Stimulated activated CD8-positive, alpha-beta memory T cell treated with anti-CD3 and anti-CD28 coated beads, Interleukin-4, amount 100 ng/mL, for 24 hours (primary cell): ENCODE measurements around the gene EIPR1.
"Not testable (repeated sequence)": the region's sequence is repeated elsewhere in the genome, so short reads cannot be mapped to it uniquely, and the experiment has no call there.

ENCODE experiments used
- DNase-seq: peaks from one replicate; pipeline ENCODE4 v3.0.0-alpha.2; 2020; ENCODE audit warnings: low read depth

EIPR1 gene

DNA sequence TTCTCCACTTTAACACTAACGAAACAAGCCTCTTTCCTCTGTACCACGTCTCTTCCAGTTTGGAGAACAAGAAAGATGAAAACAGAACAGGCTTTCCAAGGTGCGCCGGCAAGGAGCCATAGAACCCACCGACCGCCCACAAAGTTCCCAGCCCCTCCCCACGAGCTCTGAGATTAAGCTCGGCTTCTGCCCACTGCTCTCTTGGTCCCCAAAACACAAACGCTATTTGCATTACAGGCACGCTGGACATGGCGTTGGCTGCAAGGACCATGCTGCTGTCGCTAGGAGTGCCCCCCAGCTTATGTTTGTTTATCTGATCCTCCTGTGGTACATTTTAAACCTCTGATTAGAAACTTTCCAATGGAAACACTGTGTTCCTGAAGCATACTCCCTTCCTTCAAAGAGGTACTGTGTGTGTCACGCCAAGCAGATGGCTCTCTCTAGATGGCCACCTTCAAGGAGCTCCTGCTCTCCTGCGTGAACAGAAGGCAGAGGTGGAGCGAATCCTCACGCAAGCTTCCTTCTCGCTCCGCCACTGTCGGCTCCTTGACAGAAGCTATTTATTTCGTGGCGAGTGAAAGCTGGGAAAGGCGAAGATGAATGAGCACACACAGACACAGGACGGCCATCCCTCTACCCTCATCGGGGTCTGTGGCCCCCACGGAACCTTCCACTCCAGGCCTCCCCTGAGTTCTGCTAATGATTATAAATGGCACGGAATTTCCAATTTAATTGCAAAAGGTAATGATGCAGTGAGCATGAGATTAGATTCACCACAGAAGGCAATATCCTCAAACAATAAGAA is 166.2 kb downstream of the EIPR1 start:
- no peak for DNase-seq

DNA sequence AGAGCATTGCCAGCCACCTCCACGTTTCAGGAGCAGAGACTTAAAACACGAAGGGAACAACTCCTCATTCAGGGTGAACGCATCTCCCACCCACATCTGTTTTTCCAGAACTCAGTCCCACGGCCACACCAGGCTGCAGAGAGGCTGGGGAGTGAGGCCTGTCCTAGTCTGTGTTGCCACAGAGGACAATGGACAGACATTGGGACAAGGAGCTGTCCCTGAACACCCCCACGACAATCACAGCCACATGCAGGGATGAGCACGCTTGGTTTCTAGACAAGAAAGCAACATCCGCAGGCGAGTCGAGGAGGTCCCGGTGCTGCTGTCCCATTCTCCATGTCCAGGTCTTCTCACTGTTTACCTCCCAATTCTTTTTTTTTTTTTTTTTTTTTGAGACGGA is 167.4 kb downstream of the EIPR1 start:
- DNase-seq: no peak

DNA sequence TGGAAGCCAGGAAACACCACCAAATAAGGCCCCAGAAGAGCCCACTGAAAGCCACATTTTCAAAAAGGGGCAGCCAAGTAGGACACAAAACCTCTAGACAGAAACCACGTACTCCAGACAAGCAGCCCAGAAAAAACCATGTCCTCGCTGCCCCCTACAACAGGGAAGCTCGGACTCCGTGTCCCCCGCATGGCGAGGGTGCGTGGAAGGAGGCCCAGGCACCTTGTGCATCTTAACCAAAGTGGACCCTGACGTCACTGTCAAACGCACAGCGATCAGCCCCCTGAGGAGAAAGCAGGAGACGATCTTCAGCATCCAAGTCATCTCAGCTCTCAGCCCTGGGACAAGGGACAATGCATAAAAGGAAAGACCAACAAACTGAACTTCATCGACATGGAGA is 168.4 kb downstream of the EIPR1 start:
- no peak for DNase-seq

DNA sequence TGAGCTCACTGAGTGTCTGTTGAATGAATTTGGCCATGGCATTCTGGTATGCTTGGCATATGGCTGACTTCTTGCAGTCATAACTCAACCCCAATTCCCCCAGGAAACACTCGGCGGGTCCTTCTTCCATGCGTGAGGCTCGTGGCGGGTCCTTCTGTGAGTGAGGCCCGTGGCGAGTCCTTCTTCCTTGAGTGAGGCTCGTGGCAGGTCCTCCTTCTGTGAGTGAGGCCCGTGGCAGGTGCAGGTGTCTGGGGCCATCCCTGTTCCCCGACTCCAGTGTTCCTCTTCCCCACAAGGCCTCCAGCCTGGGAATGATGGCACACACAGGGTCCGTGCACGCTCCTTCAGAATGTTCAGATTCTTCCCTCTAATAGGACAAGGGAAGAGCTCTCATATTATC is 169.0 kb downstream of the EIPR1 start:
- DNase-seq: no peak

DNA sequence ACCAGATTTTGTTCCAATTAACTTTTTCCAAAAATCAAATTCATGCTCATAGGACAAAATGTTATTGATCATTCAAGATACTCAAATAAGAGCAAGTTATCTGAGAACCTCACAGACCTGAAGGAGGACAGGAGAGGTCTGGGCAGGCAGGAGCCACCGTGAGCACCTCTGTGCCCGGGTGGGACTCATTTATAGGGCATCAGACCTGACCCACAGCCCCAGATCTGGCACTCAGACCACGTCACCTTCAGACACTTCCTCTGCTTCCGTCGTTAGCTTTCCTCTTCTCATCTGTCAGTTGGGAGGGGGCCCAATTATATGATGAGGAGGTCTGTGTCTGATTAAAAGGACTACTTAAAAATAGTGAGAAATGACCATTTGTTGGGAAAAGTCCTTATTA is 169.4 kb downstream of the EIPR1 start:
- DNase-seq: no peak

DNA sequence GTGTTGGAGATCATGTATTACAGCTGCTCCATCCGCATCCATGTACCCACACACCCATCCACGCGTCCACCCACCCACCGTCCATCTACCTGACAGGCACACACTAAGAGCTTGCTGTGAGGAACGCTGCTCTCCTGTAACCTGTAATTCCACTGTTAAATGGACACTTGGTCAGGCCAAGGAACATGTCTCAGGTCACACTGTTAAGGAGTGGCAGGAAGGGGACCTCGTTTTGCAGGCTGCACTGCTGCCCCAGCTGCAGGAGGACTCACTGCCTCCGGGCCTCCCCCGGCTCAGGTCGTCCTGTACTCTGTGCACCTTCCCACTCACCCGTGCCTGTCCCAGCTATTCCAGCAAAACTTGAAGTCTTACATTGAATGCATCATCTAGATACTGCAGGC is 170.5 kb downstream of the EIPR1 start:
- DNase-seq: no peak

DNA sequence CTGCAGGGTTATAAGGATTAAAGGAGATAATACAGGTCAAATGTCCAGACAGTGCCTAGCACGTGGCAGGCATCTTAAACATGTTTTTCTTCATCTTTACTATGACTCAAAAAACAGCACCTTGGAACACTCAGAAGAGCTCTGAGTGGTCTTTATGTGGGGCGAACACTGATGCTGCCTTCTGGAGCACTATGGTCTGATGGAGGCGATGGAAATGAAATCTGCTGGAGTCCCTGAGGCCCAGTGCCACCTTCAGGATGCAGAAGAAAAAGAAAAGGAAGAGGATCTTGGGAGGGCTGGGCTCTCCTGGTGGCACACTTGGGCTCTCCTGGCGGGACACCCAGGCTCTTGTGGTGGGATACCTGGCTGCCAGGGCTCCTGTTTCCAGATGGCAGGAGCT is 171.8 kb downstream of the EIPR1 start:
- no peak for DNase-seq

DNA sequence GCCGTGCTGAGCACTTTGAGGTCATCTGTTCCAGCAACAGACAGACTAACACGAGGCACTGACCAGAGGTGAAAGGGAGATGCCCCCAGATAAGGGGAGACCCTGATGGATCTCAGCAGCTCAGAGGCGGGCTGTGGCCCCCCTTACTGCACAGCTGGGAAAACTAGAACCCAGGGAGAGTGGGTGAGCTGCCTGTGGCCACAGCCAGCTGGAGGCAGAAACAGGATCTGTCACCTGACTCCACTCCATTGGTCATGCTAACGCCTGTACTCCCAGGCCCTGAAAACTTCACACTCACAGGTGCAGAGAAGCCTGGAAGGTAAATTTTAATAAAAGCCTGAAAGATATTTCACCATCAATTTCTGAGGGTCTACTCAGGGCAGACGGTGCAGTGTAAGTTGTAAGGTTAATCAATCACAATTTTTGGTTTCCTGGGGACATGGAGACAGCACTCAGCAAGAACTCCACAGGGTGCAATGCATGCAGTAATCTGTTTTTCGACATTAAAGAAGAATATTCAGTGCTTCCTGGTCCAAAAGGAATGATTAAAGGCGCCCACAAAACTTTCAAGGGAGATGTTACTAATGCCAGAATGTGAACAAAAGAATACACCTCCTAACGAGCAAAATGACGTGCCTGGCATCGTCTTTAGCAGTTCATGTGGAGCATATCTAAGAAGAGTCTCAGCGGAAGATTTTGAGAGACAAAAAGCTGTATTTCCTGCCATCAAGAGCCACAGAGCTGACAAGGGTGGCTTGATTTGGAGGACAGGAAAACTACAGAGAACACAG is 173.4 kb downstream of the EIPR1 start:
- no peak for DNase-seq

DNA sequence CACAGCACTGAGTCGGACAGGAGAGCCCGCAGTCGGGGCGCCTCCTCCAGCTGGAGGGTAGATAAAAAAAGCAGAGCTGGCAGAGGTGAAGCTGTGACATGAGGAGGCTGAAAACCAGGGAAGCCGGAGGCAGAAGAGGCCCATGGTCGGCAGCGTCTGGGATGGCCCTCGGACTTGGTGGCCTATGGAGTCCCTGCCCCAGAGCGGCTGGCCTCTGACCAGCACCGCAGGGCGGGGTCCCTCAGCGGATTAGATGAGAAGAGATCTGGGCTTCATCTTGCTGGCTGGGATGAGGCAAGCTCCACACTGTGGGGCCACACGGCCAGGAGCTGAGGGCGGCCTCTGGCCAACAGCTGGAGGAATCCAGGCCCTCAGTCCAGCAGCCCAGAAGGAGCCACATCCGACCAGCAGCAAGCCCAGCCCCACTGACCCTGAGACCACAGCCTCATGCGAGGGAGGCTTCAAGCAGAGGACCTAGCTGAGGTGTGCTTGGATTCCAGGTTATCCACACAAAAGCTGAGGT is 174.1 kb downstream of the EIPR1 start:
- DNase-seq: no peak

DNA sequence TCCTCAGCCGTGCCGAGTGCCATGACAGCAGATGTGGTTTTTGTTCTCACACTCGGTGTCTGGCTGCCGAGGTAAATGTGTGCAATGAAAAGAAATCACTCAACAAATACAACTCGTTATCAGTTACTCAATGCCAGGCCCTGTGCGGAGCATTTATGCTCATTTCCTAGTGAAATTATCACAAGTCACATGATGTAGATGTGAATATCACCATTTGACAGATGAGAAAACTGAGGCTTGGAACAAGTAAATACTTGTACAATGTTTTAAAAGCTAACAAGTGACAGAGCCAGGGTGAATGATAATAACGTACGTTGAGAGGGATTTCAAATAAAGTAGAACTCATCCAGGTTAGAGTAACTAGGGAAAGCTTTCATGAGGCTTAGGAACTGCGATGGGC is 174.7 kb downstream of the EIPR1 start:
- no peak for DNase-seq

DNA sequence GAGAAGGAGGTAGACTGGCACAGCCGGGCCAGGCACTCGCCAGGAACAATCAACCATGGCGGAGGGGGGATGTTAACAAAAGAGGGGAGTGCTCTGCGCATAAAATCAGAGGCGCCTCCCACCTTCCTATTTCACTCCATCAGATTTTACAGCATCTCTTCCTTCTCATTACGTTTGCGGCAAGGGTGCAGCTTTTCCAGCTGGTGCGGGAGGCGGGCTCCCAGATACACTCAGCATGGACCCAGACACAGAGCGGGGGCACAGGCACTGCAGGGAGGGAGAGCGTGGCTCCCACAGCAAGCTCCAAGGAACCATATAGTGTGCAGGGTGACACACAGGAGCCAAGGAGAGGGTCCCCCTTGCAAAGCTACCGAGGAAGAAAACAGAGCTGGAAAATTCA is 176.3 kb downstream of the EIPR1 start:
- no peak for DNase-seq

DNA sequence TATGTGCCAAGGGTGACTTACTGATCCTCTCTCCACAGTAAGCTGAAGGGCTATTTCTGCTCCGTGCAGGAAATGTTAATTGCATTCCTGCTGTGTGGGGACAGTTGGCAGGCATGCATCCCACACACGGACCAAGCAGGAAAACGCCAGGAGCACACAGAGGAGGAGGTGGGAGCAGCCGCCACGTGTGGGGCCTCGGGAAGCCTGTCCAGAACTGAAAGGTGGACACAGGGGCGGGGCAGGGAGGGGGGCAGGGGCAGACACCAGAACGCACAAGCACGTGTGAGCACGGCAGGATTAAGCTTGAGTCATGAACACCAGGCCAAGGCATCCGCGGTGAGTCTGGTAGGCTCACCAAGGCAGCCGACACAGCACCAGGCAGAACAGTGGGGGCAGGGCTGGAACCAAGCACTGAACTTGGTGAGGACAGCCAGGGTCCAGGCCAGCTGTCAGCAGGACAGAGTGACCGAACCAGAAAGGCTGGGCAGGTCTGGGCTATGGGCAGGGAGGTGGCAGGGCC is 177.1 kb downstream of the EIPR1 start:
- no peak for DNase-seq

DNA sequence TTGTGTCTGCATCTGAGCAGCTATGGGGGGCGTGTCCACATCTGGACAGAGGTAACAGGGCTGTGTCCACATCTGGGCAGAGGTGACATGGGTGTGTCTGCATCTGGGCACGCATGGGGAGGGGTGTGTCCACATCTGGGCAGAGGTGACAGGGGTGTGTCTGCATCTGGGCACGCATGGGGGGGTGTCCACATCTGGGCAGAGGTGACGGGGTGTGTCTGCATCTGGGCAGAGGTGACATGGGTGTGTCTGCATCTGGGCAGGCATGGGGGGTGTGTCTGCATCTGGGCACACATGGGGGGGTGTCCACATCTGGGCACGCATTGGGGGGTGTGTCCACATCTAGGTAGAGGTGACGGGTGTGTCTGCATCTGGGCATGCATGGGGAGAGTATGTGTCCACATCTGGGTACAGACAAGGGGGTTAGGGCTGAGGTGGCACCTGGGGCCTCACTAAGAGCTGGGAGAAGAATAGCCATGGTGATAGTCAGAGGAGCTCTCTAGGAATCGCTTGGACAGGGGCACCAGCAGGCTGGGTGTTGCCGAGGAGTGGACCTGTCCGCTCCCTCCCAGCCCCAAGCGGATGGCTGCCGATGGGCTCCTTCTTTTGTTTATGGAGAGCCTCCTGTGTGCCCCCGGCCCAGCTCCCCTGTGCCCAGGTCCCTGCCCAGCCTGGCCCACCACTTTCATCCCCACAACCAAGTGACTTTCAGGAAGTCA is 177.8 kb downstream of the EIPR1 start:
- no peak for DNase-seq

DNA sequence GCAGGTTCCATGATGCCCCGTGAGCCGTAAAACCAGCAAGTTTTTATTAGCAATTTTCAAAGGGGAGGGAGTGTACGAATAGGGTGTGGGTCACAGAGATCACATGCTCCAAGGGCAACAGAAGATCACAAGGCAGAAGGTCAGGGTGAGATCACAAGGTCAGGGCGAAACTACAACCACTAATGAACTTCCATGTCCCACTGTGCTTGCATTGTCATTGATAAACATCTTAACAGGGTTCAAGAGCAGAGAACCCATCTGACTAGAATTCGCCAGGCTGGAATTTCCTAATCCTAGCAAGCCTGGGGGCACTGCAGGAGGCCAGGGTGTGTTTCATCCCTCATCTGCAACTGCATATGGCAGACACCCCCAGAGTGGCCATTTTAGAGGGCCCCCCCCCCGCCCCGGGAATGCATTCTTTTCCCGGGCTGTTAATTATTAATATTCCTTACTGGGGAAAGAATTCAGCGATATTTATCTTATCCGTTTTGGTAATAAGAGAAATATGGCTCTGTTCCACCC is 178.9 kb downstream of the EIPR1 start:
- not testable (repeated sequence) for DNase-seq

DNA sequence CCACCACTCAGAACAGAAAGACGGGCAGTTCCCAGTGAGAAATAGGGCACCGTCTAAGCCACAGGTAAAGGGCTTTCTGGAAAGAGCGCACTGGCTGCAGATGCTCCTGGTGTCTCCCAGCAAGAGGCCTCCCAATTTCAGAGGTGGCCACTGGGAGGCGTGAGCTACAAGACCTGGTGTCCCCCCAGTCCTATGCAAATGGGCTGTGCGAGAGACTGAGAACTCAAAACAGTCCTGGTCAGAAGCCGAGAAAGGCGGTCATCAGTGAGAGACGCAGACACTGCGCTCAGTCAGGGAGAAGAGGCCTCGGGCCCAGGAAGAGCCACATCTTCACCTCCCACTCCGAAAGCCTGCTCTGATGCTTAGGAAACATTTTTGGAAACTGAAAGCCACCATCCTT is 179.5 kb downstream of the EIPR1 start:
- DNase-seq: no peak

DNA sequence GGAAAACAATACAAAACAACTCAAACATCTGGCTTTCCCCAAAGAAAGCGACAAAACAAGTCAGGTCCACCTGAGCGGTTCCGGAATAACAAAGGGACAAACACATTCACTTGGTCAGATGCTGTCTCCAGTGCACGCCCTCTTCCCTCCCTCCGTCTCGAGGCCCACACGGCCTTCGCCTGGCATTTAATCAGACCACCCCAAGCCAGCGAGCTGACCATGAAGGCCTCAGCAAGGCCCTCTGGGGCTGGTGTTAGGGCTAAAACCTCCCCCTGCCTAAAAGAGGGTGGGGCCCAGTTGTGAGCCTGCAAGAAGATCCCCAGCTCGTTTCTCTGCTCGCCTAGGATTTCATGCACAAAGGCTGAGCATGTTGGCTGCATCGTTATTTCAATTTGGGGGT is 180.3 kb downstream of the EIPR1 start:
- no peak for DNase-seq

DNA sequence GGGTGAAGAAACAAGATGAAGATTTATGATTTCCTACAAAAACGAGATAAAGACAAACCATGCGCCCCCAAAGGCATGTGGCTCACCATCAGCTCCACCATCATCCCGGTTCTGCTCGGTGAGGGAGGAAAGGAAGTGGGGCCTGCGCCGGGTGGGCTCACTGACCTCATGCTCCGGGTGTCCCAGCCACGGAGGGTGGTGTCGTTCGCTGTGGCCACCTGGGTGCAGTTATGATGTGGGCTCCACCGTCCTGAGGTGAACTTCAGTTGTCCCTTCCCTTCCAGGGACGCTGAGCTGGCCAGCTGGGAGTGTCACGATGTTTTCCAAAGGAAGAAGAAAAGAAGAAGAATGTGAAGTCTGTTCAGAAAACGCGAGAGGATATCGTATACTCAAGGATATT is 180.9 kb downstream of the EIPR1 start:
- no peak for DNase-seq

DNA sequence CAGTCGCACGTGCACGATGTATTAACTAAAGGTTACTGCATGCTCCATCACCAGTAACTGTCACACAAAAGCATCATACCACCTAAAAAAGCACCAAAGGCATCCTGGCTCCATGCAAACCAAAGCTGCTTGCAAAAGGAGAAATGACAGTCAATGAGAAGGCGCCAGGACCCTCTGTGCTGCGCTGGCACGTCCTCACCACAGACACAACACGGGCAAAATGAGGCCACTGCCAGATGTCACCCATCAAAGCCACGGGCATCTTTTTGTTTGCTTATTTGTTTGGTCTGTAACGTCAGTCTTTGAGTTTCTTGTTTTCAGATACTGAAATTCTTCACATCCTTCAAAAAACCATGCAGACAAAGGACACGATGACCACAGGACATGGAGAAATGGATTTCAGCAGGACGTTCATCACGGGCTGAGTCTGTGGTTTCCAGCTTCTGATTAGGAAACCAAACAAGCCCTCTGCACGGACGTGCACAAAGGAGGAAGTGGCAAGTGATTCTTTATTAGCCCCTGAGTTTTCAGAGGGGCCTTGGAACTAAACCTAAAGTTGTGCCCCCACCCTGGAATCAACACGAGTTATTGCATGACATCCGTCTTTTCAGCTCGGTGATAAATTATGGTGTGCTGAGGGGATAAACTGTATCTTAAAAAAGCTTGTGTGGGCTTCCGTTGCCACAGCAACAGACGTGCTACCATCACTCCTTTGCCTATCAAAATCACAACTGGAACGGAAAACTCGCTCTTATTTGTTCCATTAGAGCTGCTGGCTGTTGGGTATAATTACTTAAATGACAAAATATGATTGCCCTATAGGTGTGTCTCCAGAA is 181.8 kb downstream of the EIPR1 start:
- no peak for DNase-seq

DNA sequence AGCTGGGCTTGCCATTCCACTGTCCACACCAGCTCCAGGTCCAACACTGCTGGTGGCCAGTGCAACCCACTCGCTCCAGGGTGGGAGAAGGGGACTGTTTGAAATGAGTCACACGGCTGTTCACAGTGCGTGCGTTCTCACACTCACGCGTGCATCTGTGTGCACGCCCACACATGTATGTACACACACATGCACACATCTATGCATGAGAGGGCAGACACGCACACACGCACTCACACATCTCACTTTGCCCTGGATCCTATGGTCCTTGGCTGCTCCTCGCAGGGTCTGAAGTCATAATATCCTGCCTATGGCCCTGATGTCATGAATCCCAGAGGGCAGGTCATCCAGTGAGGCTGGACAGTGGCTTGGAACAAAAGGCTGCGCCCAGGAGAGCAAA is 182.8 kb downstream of the EIPR1 start:
- DNase-seq: no peak

DNA sequence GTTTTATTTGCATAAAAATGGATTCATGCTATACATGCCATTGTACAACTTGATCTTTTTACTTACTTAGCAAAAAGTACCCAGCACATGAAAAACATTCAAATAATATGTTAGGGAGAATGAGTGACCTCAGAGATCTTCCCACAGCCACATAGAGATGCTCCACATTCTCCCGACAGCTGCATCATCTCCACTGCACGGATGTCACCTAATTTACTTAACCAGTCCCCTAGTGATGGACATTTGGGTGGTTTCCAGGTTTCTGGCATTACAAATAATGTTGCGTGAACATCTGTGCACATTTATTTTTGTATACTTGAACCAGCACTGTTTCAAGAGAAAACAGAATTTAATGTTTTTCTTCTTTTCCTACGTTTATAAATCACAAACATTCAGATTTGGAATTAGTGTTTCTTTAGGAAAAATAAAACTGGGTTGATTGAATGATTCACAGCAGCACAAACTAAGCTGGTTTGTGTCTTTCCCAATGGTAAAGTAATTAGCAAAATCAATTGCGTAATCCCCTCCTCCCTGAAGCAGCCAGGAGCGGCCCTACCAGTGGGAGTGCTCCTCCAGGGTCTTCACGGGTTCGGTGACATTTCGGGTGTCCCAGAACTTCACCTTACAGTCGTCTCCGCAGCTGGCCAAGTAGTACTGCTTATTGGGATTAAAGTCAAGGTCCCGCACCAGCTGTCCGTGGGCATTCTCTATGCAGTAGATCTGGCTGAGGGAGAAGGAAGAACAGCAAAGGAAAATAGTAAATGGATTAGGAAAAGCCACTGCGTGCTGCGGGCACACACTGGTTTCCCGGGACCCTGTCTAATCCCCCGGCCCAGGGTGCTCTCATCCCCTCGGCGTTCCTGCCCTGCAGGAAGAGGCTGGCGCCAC is 183.9 kb downstream of the EIPR1 start:
- no peak for DNase-seq
